ENCODE results near the gene SLC29A1. TPM values are rescaled to one million over a fixed set of nuclear protein-coding genes. Genes with fewer than 3 reads are reported as not detected.
A peak's percentile ranks its signal among the peaks of the same experiment; 100 is the strongest.

The SLC29A1 gene
- total and polyA plus RNA-seq, 2 donors (not counting 1 experiment from before 2014, with no cell fraction given): 6.0 to 7.3 TPM

DNA sequence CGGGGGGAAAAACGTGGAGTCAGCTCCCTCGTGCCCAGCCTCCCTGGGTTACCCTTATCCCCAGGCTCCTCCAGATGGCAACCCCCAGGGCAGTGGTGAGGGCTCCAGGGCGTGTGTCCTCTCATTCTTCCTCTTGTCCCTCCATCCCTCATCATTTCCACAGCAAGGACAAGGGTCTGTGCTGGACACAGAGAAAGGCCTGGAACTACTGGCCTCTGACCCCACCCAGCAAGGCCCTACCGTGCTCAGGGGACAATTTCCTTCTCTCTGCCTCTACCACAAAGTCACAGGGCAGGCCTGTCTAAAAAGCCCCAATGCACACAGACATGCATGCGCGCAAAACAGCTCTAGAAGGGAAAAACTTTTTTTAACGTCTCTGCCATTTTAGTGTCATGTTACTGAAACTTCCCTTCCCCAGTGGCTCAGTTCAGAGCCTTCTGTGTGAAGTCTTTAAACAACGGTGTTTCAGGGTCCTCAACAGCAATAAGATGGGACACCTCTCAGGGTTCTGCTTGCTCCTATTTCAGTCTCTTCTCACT, 35.0 kb downstream of the SLC29A1 start:
- peak overlapping the region; percentile 97 for H3K4me2 ChIP-seq (replicated peaks; ENCODE audit: low read depth, low read length, poor library complexity, severe bottlenecking)
- H3K27ac Mint-ChIP-seq: peak overlapping the region; percentile 100

DNA sequence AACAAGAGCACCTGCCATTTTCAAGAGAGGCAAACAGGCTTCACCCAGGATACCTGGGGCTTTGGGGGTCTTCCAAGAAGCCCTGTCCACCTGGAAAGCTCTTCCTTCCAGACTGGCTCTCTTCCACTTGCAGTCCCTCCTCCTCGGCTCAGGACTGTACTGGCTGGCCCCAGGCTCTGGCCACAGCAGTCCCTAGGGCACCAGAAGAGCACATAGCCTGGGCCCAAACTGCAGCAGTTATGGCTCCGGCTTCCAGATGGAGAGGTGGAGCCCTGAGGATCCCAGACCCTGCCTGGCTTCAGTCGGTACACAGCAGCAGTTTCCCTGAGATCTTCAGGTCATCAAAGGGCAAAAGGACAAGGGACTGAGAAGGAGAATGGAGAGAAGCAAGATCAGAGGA, 35.5 kb downstream of the SLC29A1 start:
- ATAC-seq (ENCODE audit: low read depth) (no peak), DNase-seq (no peak)
- Mint-ChIP-seq H3K27me3 (no peaks in the 10 kb centered on the region), H3K4me1 (peaks cover 92% of the 10 kb centered on the region), H3K27ac (peak overlapping the region; percentile 100), H3K9me3 (ENCODE audit: insufficient read depth) (no peaks in the 10 kb centered on the region), H3K4me3 (peak overlapping the region; percentile 88)
- H3K4me1 ChIP-seq (ENCODE audit: control insufficient read depth in 2 of 2, insufficient read depth in 2 of 2, low read length in 2 of 2): peaks cover 66 to 94% of the 10 kb centered on the region in 2 donors
- no peak overlapping the region for H2AFZ ChIP-seq (ENCODE audit: insufficient read depth, low read depth, low read length, poor library complexity, severe bottlenecking)
- intact Hi-C loops (cut with micrococcal nuclease): loop anchor here (5.0 kb wide), 1 partner anchor 632 kb away; the partner anchor contains the start of gene GTPBP2
- peaks cover 4 to 67% of the 10 kb centered on the region in 2 experiments for H3K36me3 ChIP-seq (replicated peaks in 1 of 2; ENCODE audit: control extremely low read depth in 1 of 2, control insufficient read depth in 1 of 2, extremely low read depth in 1 of 2, insufficient read depth in 2 of 2, low read length in 1 of 2)
- no peak overlapping the region for H3K9ac ChIP-seq (ENCODE audit: low read length)
- peak overlapping the region; percentile 97 for H3K4me2 ChIP-seq (replicated peaks; ENCODE audit: low read depth, low read length, poor library complexity, severe bottlenecking)
- peaks cover 43% of the 10 kb centered on the region for H3K79me2 ChIP-seq (ENCODE audit: control insufficient read depth, insufficient read depth, low read length)
- no peaks in the 10 kb centered on the region for H3K27me3 ChIP-seq (replicated peaks in 1 of 4; ENCODE audit: control extremely low read depth in 1 of 4, control insufficient read depth in 3 of 4, insufficient read depth in 4 of 4, low read length in 3 of 4)
- CTCF ChIA-PET: no interaction called here
- WGBS (ENCODE audit: insufficient coverage): 97% methylated on average over 3 of the region's 3 CpGs
- POLR2A ChIA-PET: interaction anchor here (4.3 to 7.9 kb wide), 2 partner anchors 12 kb away, joined by 87 to 105 read pairs; partner anchors contain the start of gene HSP90AB1
- no peak for TF ChIP-seq EZH2 (IDR thresholded peaks at IDR 0.05; ENCODE audit: borderline replicate concordance, insufficient read depth, low read depth, low read length, poor library complexity, severe bottlenecking)
- TF ChIP-seq, protein P1, sequence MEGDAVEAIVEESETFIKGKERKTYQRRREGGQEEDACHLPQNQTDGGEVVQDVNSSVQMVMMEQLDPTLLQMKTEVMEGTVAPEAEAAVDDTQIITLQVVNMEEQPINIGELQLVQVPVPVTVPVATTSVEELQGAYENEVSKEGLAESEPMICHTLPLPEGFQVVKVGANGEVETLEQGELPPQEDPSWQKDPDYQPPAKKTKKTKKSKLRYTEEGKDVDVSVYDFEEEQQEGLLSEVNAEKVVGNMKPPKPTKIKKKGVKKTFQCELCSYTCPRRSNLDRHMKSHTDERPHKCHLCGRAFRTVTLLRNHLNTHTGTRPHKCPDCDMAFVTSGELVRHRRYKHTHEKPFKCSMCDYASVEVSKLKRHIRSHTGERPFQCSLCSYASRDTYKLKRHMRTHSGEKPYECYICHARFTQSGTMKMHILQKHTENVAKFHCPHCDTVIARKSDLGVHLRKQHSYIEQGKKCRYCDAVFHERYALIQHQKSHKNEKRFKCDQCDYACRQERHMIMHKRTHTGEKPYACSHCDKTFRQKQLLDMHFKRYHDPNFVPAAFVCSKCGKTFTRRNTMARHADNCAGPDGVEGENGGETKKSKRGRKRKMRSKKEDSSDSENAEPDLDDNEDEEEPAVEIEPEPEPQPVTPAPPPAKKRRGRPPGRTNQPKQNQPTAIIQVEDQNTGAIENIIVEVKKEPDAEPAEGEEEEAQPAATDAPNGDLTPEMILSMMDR (IDR thresholded peaks at IDR 0.05): no peak
- peaks cover 46% of the 10 kb centered on the region for H4K20me1 ChIP-seq (ENCODE audit: control insufficient read depth, insufficient read depth, low read length, poor library complexity, severe bottlenecking)
- peak overlapping the region; percentile 83 to 98 for H3K27ac ChIP-seq (ENCODE audit: low read length in 2 of 2)
- H3K9me3 ChIP-seq (ENCODE audit: control extremely low read depth in 1 of 3, control insufficient read depth in 2 of 3, insufficient read depth in 1 of 3, low read length in 2 of 3): no peaks in the 10 kb centered on the region
- no peak overlapping the region for H3K4me3 ChIP-seq (ENCODE audit: control extremely low read depth in 1 of 5, extremely low read depth in 1 of 5, insufficient read depth in 1 of 5, low read depth in 2 of 5, low read length in 4 of 5)

More for the DNA sequence above, 35.0 kb downstream of the SLC29A1 start:
- H3K4me3 ChIP-seq (ENCODE audit: control extremely low read depth in 1 of 5, extremely low read depth in 1 of 5, insufficient read depth in 1 of 5, low read depth in 2 of 5, low read length in 4 of 5): no peak overlapping the region
- DNase-seq (peak; percentile 77), ATAC-seq (ENCODE audit: low read depth) (no peak)
- peaks cover 38% of the 10 kb centered on the region for H3K79me2 ChIP-seq (ENCODE audit: control insufficient read depth, insufficient read depth, low read length)
- Mint-ChIP-seq H3K9me3 (ENCODE audit: insufficient read depth) (no peaks in the 10 kb centered on the region), H3K27me3 (no peaks in the 10 kb centered on the region), H3K4me3 (peak overlapping the region; percentile 88), H3K4me1 (peaks cover 93% of the 10 kb centered on the region)
- POLR2A ChIA-PET: interaction anchor here (4.3 kb wide), 1 partner anchor 12 kb away, joined by 87 read pairs; the partner anchor contains the start of gene HSP90AB1
- H4K20me1 ChIP-seq (ENCODE audit: control insufficient read depth, insufficient read depth, low read length, poor library complexity, severe bottlenecking): peaks cover 51% of the 10 kb centered on the region
- H3K9ac ChIP-seq (ENCODE audit: low read length): peak overlapping the region; percentile 96
- H3K4me1 ChIP-seq (ENCODE audit: control insufficient read depth in 2 of 2, insufficient read depth in 2 of 2, low read length in 2 of 2): peaks cover 66 to 91% of the 10 kb centered on the region in 2 donors
- TF ChIP-seq, protein P1 (IDR thresholded peaks at IDR 0.05): no peak
- no peak for TF ChIP-seq EZH2 (IDR thresholded peaks at IDR 0.05; ENCODE audit: borderline replicate concordance, insufficient read depth, low read depth, low read length, poor library complexity, severe bottlenecking)
- 43% methylated on average over 6 of the region's 9 CpGs for WGBS (ENCODE audit: insufficient coverage)
- no peaks in the 10 kb centered on the region for H3K9me3 ChIP-seq (ENCODE audit: control extremely low read depth in 1 of 3, control insufficient read depth in 2 of 3, insufficient read depth in 1 of 3, low read length in 2 of 3)
- H3K36me3 ChIP-seq (replicated peaks in 1 of 2; ENCODE audit: control extremely low read depth in 1 of 2, control insufficient read depth in 1 of 2, extremely low read depth in 1 of 2, insufficient read depth in 2 of 2, low read length in 1 of 2): peaks cover 4 to 72% of the 10 kb centered on the region in 2 experiments
- CTCF ChIA-PET: interaction anchor here (2.7 kb wide), 2 partner anchors 9 to 55 kb away, joined by 14 to 21 read pairs; partner anchors contain the start of gene AARS2
- H2AFZ ChIP-seq (ENCODE audit: insufficient read depth, low read depth, low read length, poor library complexity, severe bottlenecking): no peak overlapping the region
- H3K27ac ChIP-seq (ENCODE audit: low read length in 2 of 2): peak overlapping the region; percentile 83 to 98
- intact Hi-C loops (cut with micrococcal nuclease): loop anchor here (5.0 kb wide), 1 partner anchor 631 kb away; the partner anchor contains the start of gene GTPBP2
- no peaks in the 10 kb centered on the region for H3K27me3 ChIP-seq (replicated peaks in 1 of 4; ENCODE audit: control extremely low read depth in 1 of 4, control insufficient read depth in 3 of 4, insufficient read depth in 4 of 4, low read length in 3 of 4)
